WTC11 (cell line): Measurements from ENCODE around the gene CYP1A2. TPM values are rescaled to one million over a fixed set of nuclear protein-coding genes. Genes with fewer than 3 reads are reported as not detected.

Experiments
- ATAC-seq: fragments of 200-7000 bp; cut with Tn5 transposase; 2 replicates; pipeline ENCODE4 v1.10.0; 2021; ENCODE audit warnings: mild to moderate bottlenecking, moderate library complexity
- CTCF ChIA-PET: fragments of 300-600 bp; sonication (Branson Sonifier 250); formaldehyde crosslinking; loops from one replicate; lab custom pipeline; 2021; ENCODE audit warnings: antibody characterized with exemption; lab: Charles Lee
- POLR2A ChIA-PET: fragments of 350-600 bp; sonication (Branson Sonifier 250); formaldehyde crosslinking; loops from one replicate; lab custom pipeline; 2021; ENCODE audit warnings: antibody characterized with exemption; lab: Charles Lee
- DNase-seq: peaks from one replicate; pipeline ENCODE4 v3.0.0; 2021; ENCODE audit warnings: low spot score
- H3K27ac Mint-ChIP-seq: 2 replicates; pipeline ENCODE4 v1.8.0; 2021; ENCODE audit warnings: mixed read lengths
- H3K27me3 Mint-ChIP-seq: 2 replicates; pipeline ENCODE4 v1.8.0; 2021; ENCODE audit warnings: low read depth, mild to moderate bottlenecking, moderate library complexity, mixed read lengths
- H3K36me3 Mint-ChIP-seq: 2 replicates; pipeline ENCODE4 v1.8.0; 2021; ENCODE audit warnings: mixed read lengths
- H3K4me1 Mint-ChIP-seq: 2 replicates; pipeline ENCODE4 v1.8.0; 2022; ENCODE audit warnings: mixed read lengths
- H3K4me3 Mint-ChIP-seq: 2 replicates; pipeline ENCODE4 v1.8.0; 2021; ENCODE audit warnings: mild to moderate bottlenecking, moderate library complexity, mixed read lengths
- H3K9me3 Mint-ChIP-seq: 2 replicates; pipeline ENCODE4 v1.8.0; 2021; ENCODE audit warnings: mixed read lengths
- ATF6 ChIP-seq: sonication (generic); formaldehyde crosslinking; IDR thresholded peaks from 2 replicates; pipeline ENCODE4 v1.8.1; 2023; ENCODE audit warnings: mild to moderate bottlenecking, missing genetic modification reagents
- CDX4 ChIP-seq: fragments of 250-450 bp; sonication (Bioruptor Pico); IDR thresholded peaks from 2 replicates; pipeline ENCODE4 v1.9.0; 2021; ENCODE audit warnings: moderate library complexity, mild to moderate bottlenecking, inconsistent platforms, borderline replicate concordance
- CREB1 ChIP-seq: sonication (generic); formaldehyde crosslinking; IDR thresholded peaks from 2 replicates; pipeline ENCODE4 v1.8.0; 2023; ENCODE audit warnings: mild to moderate bottlenecking, missing genetic modification reagents
- EMX1 ChIP-seq: fragments of 250-450 bp; sonication (Bioruptor Pico); IDR thresholded peaks from 2 replicates; pipeline ENCODE4 v1.8.0; 2021; ENCODE audit warnings: mild to moderate bottlenecking
- FOXK1 ChIP-seq: sonication (generic); formaldehyde crosslinking; IDR thresholded peaks from 2 replicates; pipeline ENCODE4 v1.8.0; 2022; ENCODE audit warnings: mild to moderate bottlenecking, moderate library complexity, missing genetic modification reagents
- GTF2I ChIP-seq: fragments of 250-450 bp; sonication (Bioruptor Pico); conservative IDR thresholded peaks from 2 replicates; pipeline ENCODE4 v1.4.0; 2021; ENCODE audit warnings: mild to moderate bottlenecking
- JAZF1 ChIP-seq: fragments of 250-450 bp; sonication (Bioruptor Pico); IDR thresholded peaks from 2 replicates; pipeline ENCODE4 v1.9.0; 2021; ENCODE audit warnings: moderate library complexity, mild to moderate bottlenecking, inconsistent platforms
- MXD4 ChIP-seq: fragments of 250-450 bp; sonication (Bioruptor Pico); IDR thresholded peaks from 2 replicates; pipeline ENCODE4 v1.8.0; 2021; ENCODE audit warnings: mild to moderate bottlenecking, moderate library complexity, borderline replicate concordance
- NFYB ChIP-seq: sonication (generic); formaldehyde crosslinking; conservative IDR thresholded peaks from 2 replicates; pipeline ENCODE4 v1.8.0; 2022; ENCODE audit warnings: low read depth, missing genetic modification reagents
- OVOL2 ChIP-seq: fragments of 250-450 bp; sonication (Bioruptor Pico); IDR thresholded peaks from 2 replicates; pipeline ENCODE4 v1.9.0; 2021; ENCODE audit warnings: mild to moderate bottlenecking, borderline replicate concordance
- PRRX2 ChIP-seq: fragments of 250-450 bp; sonication (Bioruptor Pico); IDR thresholded peaks from 2 replicates; pipeline ENCODE4 v1.8.0; 2021; ENCODE audit warnings: mild to moderate bottlenecking
- SMAD4 ChIP-seq: sonication (generic); formaldehyde crosslinking; IDR thresholded peaks from 2 replicates; pipeline ENCODE4 v1.8.0; 2022; ENCODE audit warnings: mild to moderate bottlenecking, missing genetic modification reagents
- SP1 ChIP-seq: sonication (generic); formaldehyde crosslinking; conservative IDR thresholded peaks from 2 replicates; pipeline ENCODE4 v1.8.1; 2022; ENCODE audit warnings: missing genetic modification reagents
- TEAD1 ChIP-seq: sonication (generic); formaldehyde crosslinking; IDR thresholded peaks from 2 replicates; pipeline ENCODE4 v1.8.0; 2022; ENCODE audit warnings: mild to moderate bottlenecking, missing genetic modification reagents
- ZNF263 ChIP-seq: sonication (generic); formaldehyde crosslinking; IDR thresholded peaks from 2 replicates; pipeline ENCODE4 v1.8.1; 2022; ENCODE audit warnings: low read depth, mild to moderate bottlenecking, moderate library complexity, missing genetic modification reagents
- ZNF396 ChIP-seq: fragments of 250-450 bp; sonication (Bioruptor Pico); IDR thresholded peaks from 2 replicates; pipeline ENCODE4 v1.8.0; 2021; ENCODE audit warnings: mild to moderate bottlenecking, moderate library complexity, borderline replicate concordance
- total RNA-seq: library from RNA; stranded (reverse); gene quantifications from 3 replicates; pipeline ENCODE4 v1.2.3, GENCODE V29; 2021
- TF ChIP-seq, protein P1 (sequence below): sonication (generic); formaldehyde crosslinking; conservative IDR thresholded peaks from 2 replicates; pipeline ENCODE4 v1.8.1; 2022; ENCODE audit warnings: mild to moderate bottlenecking, missing genetic modification reagents
- TF ChIP-seq, protein P2 (sequence below): sonication (generic); formaldehyde crosslinking; IDR thresholded peaks from 2 replicates; pipeline ENCODE4 v1.8.1; 2022; ENCODE audit warnings: low read depth, mild to moderate bottlenecking, moderate library complexity, missing genetic modification reagents, borderline replicate concordance
- TF ChIP-seq, protein P3 (sequence below): sonication (generic); formaldehyde crosslinking; conservative IDR thresholded peaks from 2 replicates; pipeline ENCODE4 v1.8.1; 2023; ENCODE audit warnings: mild to moderate bottlenecking, low read depth, missing genetic modification reagents, moderate library complexity
- TF ChIP-seq, protein P4 (sequence below): sonication (generic); formaldehyde crosslinking; IDR thresholded peaks from 2 replicates; pipeline ENCODE4 v1.8.0; 2022; ENCODE audit warnings: mild to moderate bottlenecking, missing genetic modification reagents

CYP1A2 gene
- total RNA-seq, 1 experiment from 2014 or later = not detected

- ChIA-PET CTCF (interaction anchor here (0.7 to 14.8 kb wide), 14 partner anchors 4 to 172 kb away, joined by 3 to 360 read pairs (median 6); partner anchors contain the start of genes CPLX3, CSK and SCAMP2), POLR2A (interaction anchor here (0.7 to 1.5 kb wide), 3 partner anchors 10 to 773 kb away, joined by 4 to 9 read pairs (median 4); no protein-coding TSS in a partner anchor)
- no peak for ATAC-seq
- peaks cover 49% of the 10 kb centered on the region for H3K4me1 Mint-ChIP-seq
- DNase-seq = no peak
- H3K27ac Mint-ChIP-seq = no peak overlapping the region
- H3K4me3 Mint-ChIP-seq = no peak overlapping the region
- no peaks in the 10 kb centered on the region for H3K9me3 Mint-ChIP-seq
- peaks cover 27% of the 10 kb centered on the region for H3K27me3 Mint-ChIP-seq
- TF ChIP-seq EMX1 = no peak
- TF ChIP-seq, protein P1, sequence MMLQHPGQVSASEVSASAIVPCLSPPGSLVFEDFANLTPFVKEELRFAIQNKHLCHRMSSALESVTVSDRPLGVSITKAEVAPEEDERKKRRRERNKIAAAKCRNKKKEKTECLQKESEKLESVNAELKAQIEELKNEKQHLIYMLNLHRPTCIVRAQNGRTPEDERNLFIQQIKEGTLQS = no peak
- no peak for TF ChIP-seq SP1 (CRISPR knock-in tag)
- no peak for TF ChIP-seq OVOL2 (CRISPR knock-in tag)
- TF ChIP-seq, protein P2, sequence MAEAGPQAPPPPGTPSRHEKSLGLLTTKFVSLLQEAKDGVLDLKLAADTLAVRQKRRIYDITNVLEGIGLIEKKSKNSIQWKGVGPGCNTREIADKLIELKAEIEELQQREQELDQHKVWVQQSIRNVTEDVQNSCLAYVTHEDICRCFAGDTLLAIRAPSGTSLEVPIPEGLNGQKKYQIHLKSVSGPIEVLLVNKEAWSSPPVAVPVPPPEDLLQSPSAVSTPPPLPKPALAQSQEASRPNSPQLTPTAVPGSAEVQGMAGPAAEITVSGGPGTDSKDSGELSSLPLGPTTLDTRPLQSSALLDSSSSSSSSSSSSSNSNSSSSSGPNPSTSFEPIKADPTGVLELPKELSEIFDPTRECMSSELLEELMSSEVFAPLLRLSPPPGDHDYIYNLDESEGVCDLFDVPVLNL (CRISPR knock-in tag) = no peak
- TF ChIP-seq ZNF263 = no peak
- no peak for TF ChIP-seq ATF6 (CRISPR knock-in tag)
- TF ChIP-seq JAZF1 (CRISPR knock-in tag) = no peak
- no peak for TF ChIP-seq GTF2I (CRISPR knock-in tag)
- TF ChIP-seq CREB1 (CRISPR knock-in tag) = no peak
- no peak for TF ChIP-seq FOXK1
- no peak for TF ChIP-seq CDX4 (CRISPR knock-in tag)
- TF ChIP-seq, protein P3, sequence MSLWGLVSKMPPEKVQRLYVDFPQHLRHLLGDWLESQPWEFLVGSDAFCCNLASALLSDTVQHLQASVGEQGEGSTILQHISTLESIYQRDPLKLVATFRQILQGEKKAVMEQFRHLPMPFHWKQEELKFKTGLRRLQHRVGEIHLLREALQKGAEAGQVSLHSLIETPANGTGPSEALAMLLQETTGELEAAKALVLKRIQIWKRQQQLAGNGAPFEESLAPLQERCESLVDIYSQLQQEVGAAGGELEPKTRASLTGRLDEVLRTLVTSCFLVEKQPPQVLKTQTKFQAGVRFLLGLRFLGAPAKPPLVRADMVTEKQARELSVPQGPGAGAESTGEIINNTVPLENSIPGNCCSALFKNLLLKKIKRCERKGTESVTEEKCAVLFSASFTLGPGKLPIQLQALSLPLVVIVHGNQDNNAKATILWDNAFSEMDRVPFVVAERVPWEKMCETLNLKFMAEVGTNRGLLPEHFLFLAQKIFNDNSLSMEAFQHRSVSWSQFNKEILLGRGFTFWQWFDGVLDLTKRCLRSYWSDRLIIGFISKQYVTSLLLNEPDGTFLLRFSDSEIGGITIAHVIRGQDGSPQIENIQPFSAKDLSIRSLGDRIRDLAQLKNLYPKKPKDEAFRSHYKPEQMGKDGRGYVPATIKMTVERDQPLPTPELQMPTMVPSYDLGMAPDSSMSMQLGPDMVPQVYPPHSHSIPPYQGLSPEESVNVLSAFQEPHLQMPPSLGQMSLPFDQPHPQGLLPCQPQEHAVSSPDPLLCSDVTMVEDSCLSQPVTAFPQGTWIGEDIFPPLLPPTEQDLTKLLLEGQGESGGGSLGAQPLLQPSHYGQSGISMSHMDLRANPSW (CRISPR knock-in tag) = no peak
- TF ChIP-seq TEAD1 (CRISPR knock-in tag) = no peak
- TF ChIP-seq SMAD4 = no peak
- TF ChIP-seq, protein P4, sequence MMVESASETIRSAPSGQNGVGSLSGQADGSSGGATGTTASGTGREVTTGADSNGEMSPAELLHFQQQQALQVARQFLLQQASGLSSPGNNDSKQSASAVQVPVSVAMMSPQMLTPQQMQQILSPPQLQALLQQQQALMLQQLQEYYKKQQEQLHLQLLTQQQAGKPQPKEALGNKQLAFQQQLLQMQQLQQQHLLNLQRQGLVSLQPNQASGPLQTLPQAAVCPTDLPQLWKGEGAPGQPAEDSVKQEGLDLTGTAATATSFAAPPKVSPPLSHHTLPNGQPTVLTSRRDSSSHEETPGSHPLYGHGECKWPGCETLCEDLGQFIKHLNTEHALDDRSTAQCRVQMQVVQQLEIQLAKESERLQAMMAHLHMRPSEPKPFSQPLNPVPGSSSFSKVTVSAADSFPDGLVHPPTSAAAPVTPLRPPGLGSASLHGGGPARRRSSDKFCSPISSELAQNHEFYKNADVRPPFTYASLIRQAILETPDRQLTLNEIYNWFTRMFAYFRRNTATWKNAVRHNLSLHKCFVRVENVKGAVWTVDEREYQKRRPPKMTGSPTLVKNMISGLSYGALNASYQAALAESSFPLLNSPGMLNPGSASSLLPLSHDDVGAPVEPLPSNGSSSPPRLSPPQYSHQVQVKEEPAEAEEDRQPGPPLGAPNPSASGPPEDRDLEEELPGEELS = no peak
- no peak for TF ChIP-seq ZNF396 (CRISPR knock-in tag)
- TF ChIP-seq MXD4 (CRISPR knock-in tag) = no peak
- TF ChIP-seq NFYB = no peak
- TF ChIP-seq PRRX2 (CRISPR knock-in tag) = no peak
- H3K36me3 Mint-ChIP-seq = no peaks in the 10 kb centered on the region
Observed at GRCh38 chr15:74777769-74778598, 29.3 kb downstream of the CYP1A2 start.
